ENCODE measurements around the gene TMEM247.

Gene TMEM247

DNA sequence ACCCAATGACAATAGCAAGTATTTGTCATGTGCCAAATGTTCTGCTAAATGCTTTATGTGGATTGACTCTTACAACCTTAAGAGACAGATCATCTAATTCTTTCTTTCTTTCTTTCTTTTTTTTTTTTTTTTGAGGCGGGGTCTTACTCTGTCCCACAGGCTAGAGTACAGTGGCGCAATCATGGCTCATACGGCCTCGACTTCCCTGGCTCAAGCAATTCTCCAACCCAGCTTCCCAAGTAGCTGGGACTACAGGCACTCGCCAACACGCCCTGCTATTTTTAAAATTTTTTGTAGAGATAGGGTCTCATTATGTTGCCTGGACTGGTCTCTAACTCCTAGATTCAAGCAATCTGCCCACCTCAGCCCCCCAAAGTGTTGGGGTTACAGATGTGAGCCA, 21.4 kb downstream of the TMEM247 start:
- ChIA-PET POLR2A (no interaction called here), CTCF (no interaction called here)
- no peak for DNase-seq (ENCODE audit: extremely low spot score)
- TF ChIP-seq FOXA1 (IDR thresholded peaks at IDR 0.05) (no peak), ARNT (IDR thresholded peaks at IDR 0.05) (no peak)

GRCh38 chr2:46502291-46502885, 23.0 kb downstream of the TMEM247 start:
- TF ChIP-seq CTBP1 (IDR thresholded peaks at IDR 0.05; ENCODE audit: borderline replicate concordance) (no peak), SUZ12 (IDR thresholded peaks at IDR 0.05) (no peak), SP1 (IDR thresholded peaks at IDR 0.05) (no peak), FOXA1 (IDR thresholded peaks at IDR 0.05) (no peak), HDGF (IDR thresholded peaks at IDR 0.05; ENCODE audit: borderline replicate concordance) (no peak), TARDBP (IDR thresholded peaks at IDR 0.05) (no peak), FOXM1 (IDR thresholded peaks at IDR 0.05; ENCODE audit: borderline replicate concordance) (no peak), ARNT (IDR thresholded peaks at IDR 0.05) (no peak), BHLHE40 (IDR thresholded peaks at IDR 0.05; ENCODE audit: borderline replicate concordance) (no peak), LEF1 (IDR thresholded peaks at IDR 0.05; ENCODE audit: borderline replicate concordance) (no peak), FOXK2 (IDR thresholded peaks at IDR 0.05) (no peak), ZNF384 (IDR thresholded peaks at IDR 0.05) (no peak), NFRKB (IDR thresholded peaks at IDR 0.05) (no peak), L3MBTL2 (conservative IDR thresholded peaks at IDR 0.05) (no peak), ELF4 (IDR thresholded peaks at IDR 0.05) (no peak)
- TF ChIP-seq, protein P1, sequence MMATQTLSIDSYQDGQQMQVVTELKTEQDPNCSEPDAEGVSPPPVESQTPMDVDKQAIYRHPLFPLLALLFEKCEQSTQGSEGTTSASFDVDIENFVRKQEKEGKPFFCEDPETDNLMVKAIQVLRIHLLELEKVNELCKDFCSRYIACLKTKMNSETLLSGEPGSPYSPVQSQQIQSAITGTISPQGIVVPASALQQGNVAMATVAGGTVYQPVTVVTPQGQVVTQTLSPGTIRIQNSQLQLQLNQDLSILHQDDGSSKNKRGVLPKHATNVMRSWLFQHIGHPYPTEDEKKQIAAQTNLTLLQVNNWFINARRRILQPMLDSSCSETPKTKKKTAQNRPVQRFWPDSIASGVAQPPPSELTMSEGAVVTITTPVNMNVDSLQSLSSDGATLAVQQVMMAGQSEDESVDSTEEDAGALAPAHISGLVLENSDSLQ (IDR thresholded peaks at IDR 0.05): no peak
- DNase-seq (ENCODE audit: extremely low spot score): no peak
- CTCF ChIA-PET: interaction anchor here (1.3 kb wide), 1 partner anchor 38 kb away, joined by 4 read pairs; no protein-coding TSS in a partner anchor
- POLR2A ChIA-PET: no interaction called here

DNA sequence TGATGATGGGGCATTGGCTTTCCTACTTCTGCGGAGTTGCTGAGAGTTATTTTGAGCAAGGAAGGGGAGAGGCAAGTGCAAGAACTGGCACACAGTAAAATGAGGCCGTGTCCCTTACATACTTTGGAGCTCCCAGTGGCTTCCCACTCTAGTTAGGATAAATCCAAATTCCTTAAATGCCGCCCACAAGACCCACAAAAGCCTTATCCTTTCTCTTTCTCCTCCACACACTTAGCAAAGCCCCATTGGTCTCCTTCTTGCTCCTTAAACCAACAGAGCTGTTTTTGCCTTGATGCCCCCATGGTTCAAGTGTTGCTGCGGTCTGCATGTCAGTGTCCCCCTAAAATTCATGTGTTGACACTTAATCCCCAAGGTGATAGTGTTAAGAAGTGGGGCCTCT, 24.3 kb downstream of the TMEM247 start:
- ChIA-PET POLR2A (no interaction called here), CTCF (interaction anchor here (1.3 kb wide), 1 partner anchor 37 kb away, joined by 4 read pairs; no protein-coding TSS in a partner anchor)
- TF ChIP-seq FOXM1 (IDR thresholded peaks at IDR 0.05; ENCODE audit: borderline replicate concordance) (no peak), L3MBTL2 (conservative IDR thresholded peaks at IDR 0.05) (no peak), CTBP1 (IDR thresholded peaks at IDR 0.05; ENCODE audit: borderline replicate concordance) (no peak), FOXA1 (IDR thresholded peaks at IDR 0.05) (no peak), FOXK2 (IDR thresholded peaks at IDR 0.05) (no peak), ZNF384 (IDR thresholded peaks at IDR 0.05) (no peak), SUZ12 (IDR thresholded peaks at IDR 0.05) (no peak), HDGF (IDR thresholded peaks at IDR 0.05; ENCODE audit: borderline replicate concordance) (no peak), BHLHE40 (IDR thresholded peaks at IDR 0.05; ENCODE audit: borderline replicate concordance) (no peak), LEF1 (IDR thresholded peaks at IDR 0.05; ENCODE audit: borderline replicate concordance) (no peak), SP1 (IDR thresholded peaks at IDR 0.05) (no peak), TARDBP (IDR thresholded peaks at IDR 0.05) (no peak), ARNT (IDR thresholded peaks at IDR 0.05) (no peak), ELF4 (IDR thresholded peaks at IDR 0.05) (no peak), NFRKB (IDR thresholded peaks at IDR 0.05) (no peak)
- TF ChIP-seq, protein P1 (IDR thresholded peaks at IDR 0.05): no peak
- no peak for DNase-seq (ENCODE audit: extremely low spot score)

GRCh38 chr2:46504221-46504620, 24.9 kb downstream of the TMEM247 start:
- POLR2A ChIA-PET: no interaction called here
- TF ChIP-seq NFRKB (IDR thresholded peaks at IDR 0.05) (no peak), L3MBTL2 (conservative IDR thresholded peaks at IDR 0.05) (no peak), FOXM1 (IDR thresholded peaks at IDR 0.05; ENCODE audit: borderline replicate concordance) (no peak)
- no peak for DNase-seq (ENCODE audit: extremely low spot score)
- CTCF ChIA-PET: no interaction called here

DNA sequence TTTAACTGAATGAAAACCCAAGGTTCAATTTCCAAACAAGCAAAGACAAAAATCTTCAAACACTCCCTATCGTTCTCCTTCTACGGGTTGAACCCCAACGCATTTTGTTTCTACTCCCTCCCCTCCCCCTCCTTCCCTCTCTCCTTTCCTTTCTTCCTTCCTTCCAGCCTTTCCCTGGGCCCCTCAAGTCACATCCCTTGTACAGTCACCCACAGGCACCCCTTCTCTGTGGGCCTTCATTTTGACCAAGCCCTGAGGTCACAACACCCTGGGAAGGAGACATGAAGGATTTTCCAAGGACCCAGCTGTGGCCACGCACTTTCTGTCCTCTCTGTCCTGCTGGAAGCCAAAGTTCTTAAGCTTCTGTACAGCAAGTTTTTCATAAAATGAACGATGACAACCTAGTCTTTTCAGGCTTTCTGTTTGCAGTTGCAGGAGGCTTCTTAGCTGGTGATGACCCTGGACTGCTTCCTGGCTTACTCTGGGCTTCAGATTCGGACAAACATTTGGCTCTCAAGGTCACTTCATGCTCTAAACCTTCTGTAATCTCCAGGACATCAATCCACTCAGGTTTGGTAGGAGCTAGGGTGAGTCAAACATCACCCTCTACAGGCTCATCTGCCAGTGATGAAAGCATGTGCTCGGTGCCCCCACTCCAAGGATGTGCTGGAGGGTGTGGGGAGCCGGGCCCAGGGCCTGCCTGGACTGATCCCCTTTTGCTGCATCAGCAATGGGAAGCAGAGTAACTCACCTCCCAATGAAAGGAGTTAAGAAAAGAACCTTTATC, 25.5 kb downstream of the TMEM247 start:
- DNase-seq (ENCODE audit: extremely low spot score): no peak
- CTCF ChIA-PET: no interaction called here
- POLR2A ChIA-PET: no interaction called here
- TF ChIP-seq ZNF384 (IDR thresholded peaks at IDR 0.05) (no peak), TARDBP (IDR thresholded peaks at IDR 0.05) (no peak), BHLHE40 (IDR thresholded peaks at IDR 0.05; ENCODE audit: borderline replicate concordance) (no peak)
- TF ChIP-seq, protein P1 (IDR thresholded peaks at IDR 0.05): no peak

GRCh38 chr2:46505472-46505783, 26.1 kb downstream of the TMEM247 start:
- no peak for DNase-seq (ENCODE audit: extremely low spot score)
- ChIA-PET POLR2A (no interaction called here), CTCF (no interaction called here)
- TF ChIP-seq CTBP1 (IDR thresholded peaks at IDR 0.05; ENCODE audit: borderline replicate concordance) (no peak), SP1 (IDR thresholded peaks at IDR 0.05) (no peak), FOXA1 (IDR thresholded peaks at IDR 0.05) (no peak), LEF1 (IDR thresholded peaks at IDR 0.05; ENCODE audit: borderline replicate concordance) (no peak), BHLHE40 (IDR thresholded peaks at IDR 0.05; ENCODE audit: borderline replicate concordance) (no peak), ARNT (IDR thresholded peaks at IDR 0.05) (no peak), HDGF (IDR thresholded peaks at IDR 0.05; ENCODE audit: borderline replicate concordance) (no peak), ZNF384 (IDR thresholded peaks at IDR 0.05) (no peak), NFRKB (IDR thresholded peaks at IDR 0.05) (no peak), TARDBP (IDR thresholded peaks at IDR 0.05) (no peak), ELF4 (IDR thresholded peaks at IDR 0.05) (no peak), L3MBTL2 (conservative IDR thresholded peaks at IDR 0.05) (no peak), SUZ12 (IDR thresholded peaks at IDR 0.05) (no peak)
- TF ChIP-seq, protein P1 (IDR thresholded peaks at IDR 0.05): no peak
